ENCODE data around the gene KIF5C.

KIF5C gene

GRCh38 chr2:148875387-148876051, 492 bp downstream of the KIF5C start:
- no peak for DNase-seq (ENCODE audit: low read depth)
- no peak overlapping the region for H3K4me3 ChIP-seq (ENCODE audit: low read length)

GRCh38 chr2:148876202-148876594, 1.2 kb downstream of the KIF5C start:
- TF ChIP-seq CTCF (IDR thresholded peaks at IDR 0.05; ENCODE audit: insufficient read depth, low read depth, low read length, missing control alignments) = no peak
- H3K4me3 ChIP-seq (ENCODE audit: low read length) = no peak overlapping the region
- no peak for DNase-seq (ENCODE audit: low read depth)

More at GRCh38 chr2:148875387-148876051, 492 bp downstream of the KIF5C start:
- no peak for TF ChIP-seq CTCF (IDR thresholded peaks at IDR 0.05; ENCODE audit: insufficient read depth, low read depth, low read length, missing control alignments)

DNA sequence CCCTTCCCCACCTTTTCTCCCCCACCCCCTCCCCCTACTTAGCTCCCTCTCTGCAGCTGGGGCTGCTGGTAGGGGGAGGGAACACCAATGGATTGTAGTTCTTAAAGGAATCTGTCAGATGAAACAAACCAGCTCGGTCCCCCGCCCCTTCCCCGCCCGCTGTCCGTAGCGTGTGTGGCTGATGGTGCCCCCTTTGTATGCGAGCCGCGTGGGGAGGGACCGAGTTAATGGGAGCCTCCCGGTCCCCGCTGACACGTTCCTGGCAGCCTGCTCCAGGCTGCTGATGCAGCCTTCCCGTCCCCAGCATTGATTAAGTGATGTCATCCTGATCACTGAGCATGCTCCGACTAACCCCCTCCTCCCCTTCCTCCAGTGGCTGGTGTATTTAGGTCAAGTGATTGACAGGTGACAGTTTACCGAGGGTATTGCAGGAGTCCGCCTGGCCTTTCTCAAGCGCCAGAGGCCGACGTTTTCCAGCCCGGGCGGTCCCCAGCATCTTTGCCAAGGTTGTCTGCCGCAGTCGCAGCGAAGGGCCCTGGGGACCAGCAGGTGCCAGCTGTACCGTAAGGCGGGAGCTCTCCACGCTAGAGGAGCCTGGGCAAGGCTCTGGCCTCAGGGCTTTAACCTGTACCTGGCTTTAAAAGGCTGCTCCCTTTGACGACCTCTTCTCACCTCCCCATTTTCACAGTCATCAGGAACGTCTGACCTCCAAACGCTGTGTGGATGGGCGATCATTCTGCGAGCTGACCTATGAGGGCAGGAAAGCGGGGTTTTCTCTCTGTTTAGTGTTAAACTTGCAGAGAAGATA, 1.8 kb downstream of the KIF5C start:
- no peak overlapping the region for H3K4me3 ChIP-seq (ENCODE audit: low read length)
- DNase-seq (ENCODE audit: low read depth) = no peak
- no peak for TF ChIP-seq CTCF (IDR thresholded peaks at IDR 0.05; ENCODE audit: insufficient read depth, low read depth, low read length, missing control alignments)

DNA sequence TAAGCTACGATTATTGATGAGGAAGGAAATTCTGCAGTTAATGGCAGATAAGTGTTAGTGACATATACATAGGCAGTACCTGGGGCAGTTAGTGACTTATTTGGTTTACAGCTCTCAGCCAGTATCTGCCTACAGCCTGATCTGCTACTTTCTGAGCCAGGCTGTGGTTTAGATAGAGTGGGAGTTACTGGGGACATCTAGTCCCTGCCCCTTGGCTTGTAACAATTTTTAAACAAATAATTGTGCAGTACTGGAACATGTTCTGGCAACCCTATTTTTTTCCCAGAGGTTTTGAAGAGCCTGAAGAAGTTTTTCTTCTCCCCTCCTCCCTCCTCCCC, 2.3 kb downstream of the KIF5C start:
- no peak for DNase-seq (ENCODE audit: low read depth)
- H3K4me3 ChIP-seq (ENCODE audit: low read length) = no peak overlapping the region
- no peak for TF ChIP-seq CTCF (IDR thresholded peaks at IDR 0.05; ENCODE audit: insufficient read depth, low read depth, low read length, missing control alignments)

DNA sequence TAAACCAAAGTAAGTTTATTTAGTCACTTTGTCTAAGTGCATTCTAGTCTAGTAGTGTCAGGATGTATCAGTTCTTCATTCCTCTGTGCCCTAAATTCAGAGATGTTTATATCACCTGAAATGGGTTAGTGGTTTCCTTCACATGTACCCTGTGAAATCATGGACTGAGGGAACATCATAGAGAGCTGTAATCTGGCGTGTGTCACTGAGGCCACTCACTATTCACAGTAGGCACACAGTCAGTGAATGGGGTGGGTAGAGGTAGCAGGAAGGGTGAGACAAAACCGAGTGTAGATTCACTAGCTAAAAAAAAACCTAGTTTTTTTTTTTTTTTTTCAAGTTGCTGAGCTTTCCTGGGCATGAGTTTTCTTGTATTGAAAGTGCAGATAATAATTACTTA, 5.6 kb downstream of the KIF5C start:
- no peak for TF ChIP-seq CTCF (IDR thresholded peaks at IDR 0.05; ENCODE audit: insufficient read depth, low read depth, low read length, missing control alignments)
- DNase-seq (ENCODE audit: low read depth) = no peak
- H3K4me3 ChIP-seq (ENCODE audit: low read length) = no peak overlapping the region

GRCh38 chr2:148882051-148882450, 7.0 kb downstream of the KIF5C start:
- no peak overlapping the region for H3K4me3 ChIP-seq (ENCODE audit: low read length)
- no peak for TF ChIP-seq CTCF (IDR thresholded peaks at IDR 0.05; ENCODE audit: insufficient read depth, low read depth, low read length, missing control alignments)
- DNase-seq (ENCODE audit: low read depth) = no peak

Data from epithelial cell of esophagus (primary cell).